ENCODE measurements around the gene CCDC126. TPM values are rescaled to one million over a fixed set of nuclear protein-coding genes. Genes with fewer than 3 reads are reported as not detected.

CCDC126 gene
- total RNA-seq, 8 experiments from 2014 or later: 10.3 to 28.9 (median 15.2) TPM

DNA sequence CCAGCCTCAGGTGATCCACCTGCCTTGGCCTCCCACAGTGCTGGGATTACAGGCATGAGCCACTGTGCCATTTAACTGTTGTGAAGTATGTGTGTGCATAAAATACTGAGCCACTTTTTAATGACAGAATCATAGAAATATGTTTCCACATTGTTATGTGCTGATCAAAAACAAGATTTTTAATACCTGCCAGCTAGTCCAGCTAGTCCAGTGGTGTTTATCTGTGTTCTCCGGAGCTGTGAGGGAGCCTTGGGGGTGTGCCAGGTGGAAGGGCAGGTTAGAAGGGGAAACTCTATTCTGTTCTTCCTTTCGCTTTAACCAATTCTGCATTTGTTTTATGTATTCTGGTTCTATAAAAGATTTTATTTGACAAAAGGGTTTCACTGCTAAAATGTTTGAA lies 89.8 kb downstream of the CCDC126 start:
- Histone ChIP-seq H3K4me1 (replicated peaks in 1 of 2) (peaks cover 0 to 6% of the 10 kb centered on the region in 2 donors), H3K27ac (no peak overlapping the region), H3K4me3 (no peak overlapping the region)
- ATAC-seq (replicated peaks in 6 of 8): no peak
- 88 to 100% (median 95%) methylated on average over 1 to 2 of the region's 2 CpGs; no CpG with 5 or more reads in 2 of the 10 experiments for WGBS, 10 experiments
- in situ Hi-C loops (cut with MboI; ENCODE audit: low pct_unique_long_range_greater_than_20kb in 2 of 9, low sequenced_read_pairs in 9 of 9, unreplicated experiment in 9 of 9): loop anchor here in 2 of 9 experiments (25.0 kb wide), 1 partner anchor 125 kb away; no protein-coding TSS in a partner anchor

DNA sequence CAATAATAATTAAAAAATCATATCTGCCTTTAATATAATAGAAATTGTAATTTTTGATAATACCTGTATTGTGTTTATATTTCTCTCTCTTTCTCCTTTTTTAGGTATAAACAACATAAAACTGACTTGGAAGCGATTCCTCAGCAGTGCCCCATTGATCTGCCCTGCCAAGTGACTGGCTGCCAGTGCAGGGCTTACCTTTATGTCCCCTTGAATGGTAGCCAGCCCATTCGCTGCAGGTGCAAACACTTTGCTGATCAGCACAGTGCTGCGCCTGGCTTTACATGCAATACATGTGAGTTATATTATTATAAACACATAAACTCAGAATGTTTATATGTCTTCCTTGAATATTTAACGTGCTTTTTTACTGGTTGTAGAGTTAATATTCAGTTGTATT lies 92.0 kb downstream of the CCDC126 start:
- no peak overlapping the region for H3K27ac ChIP-seq
- WGBS, 10 experiments: 44 to 100% (median 80%) methylated on average over 1 to 4 of the region's 4 CpGs; no CpG with 5 or more reads in 3 of the 10 experiments
- ATAC-seq (replicated peaks in 6 of 8): no peak
- H3K4me3 ChIP-seq: no peak overlapping the region
- in situ Hi-C loops (cut with MboI; ENCODE audit: low pct_unique_long_range_greater_than_20kb in 2 of 9, low sequenced_read_pairs in 9 of 9, unreplicated experiment in 9 of 9): loop anchor here in 2 of 9 experiments (25.0 kb wide), 1 partner anchor 127 kb away; no protein-coding TSS in a partner anchor
- no peaks in the 10 kb centered on the region for H3K4me1 ChIP-seq (replicated peaks in 1 of 2)

DNA sequence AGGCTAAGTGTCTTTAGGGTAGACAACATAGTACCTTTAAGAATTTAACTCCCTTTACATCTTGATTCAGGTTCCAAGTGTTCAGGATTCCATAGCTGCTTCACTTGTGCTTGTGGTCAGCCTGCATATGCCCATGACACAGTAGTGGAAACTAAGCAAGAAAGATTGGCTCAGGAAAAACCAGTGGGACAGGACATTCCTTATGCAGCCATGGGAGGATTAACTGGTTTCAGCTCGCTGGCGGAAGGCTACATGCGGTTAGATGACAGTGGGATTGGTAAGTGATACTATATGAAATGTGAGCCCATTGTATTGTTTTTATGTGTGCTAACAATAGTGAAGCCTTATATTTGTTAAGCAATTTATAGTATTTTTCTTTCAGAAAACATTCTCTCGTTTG lies 94.1 kb downstream of the CCDC126 start:
- in situ Hi-C loops (cut with MboI; ENCODE audit: low pct_unique_long_range_greater_than_20kb in 2 of 9, low sequenced_read_pairs in 9 of 9, unreplicated experiment in 9 of 9): loop anchor here in 2 of 9 experiments (25.0 kb wide), 1 partner anchor 129 kb away; no protein-coding TSS in a partner anchor
- ATAC-seq (replicated peaks in 6 of 8): no peak
- 55 to 100% (median 91%) methylated on average over 1 to 4 of the region's 4 CpGs for WGBS, 10 experiments
- H3K27ac ChIP-seq: no peak overlapping the region
- no peak overlapping the region for H3K4me3 ChIP-seq
- no peaks in the 10 kb centered on the region for H3K4me1 ChIP-seq (replicated peaks in 1 of 2)

DNA sequence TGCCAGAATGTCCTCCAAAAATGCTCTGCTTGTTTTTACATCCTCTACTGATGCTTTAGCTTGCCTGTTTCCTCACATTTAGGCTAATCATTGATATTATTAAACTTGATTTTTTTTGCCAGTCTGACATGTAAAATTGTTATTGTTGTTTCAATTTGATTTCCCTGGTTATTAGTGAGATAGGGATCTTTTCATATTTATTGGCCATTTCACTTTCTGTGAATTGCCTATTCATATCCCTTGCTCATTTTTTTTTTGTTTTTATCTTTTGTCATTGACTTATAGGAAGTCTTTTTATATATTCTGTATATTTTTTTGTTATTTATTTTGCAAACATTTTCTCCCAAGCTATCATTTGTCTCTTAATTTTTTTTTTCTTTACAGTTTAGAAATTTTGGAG lies 96.0 kb downstream of the CCDC126 start:
- in situ Hi-C loops (cut with MboI; ENCODE audit: low pct_unique_long_range_greater_than_20kb in 2 of 9, low sequenced_read_pairs in 9 of 9, unreplicated experiment in 9 of 9): loop anchor here in 2 of 9 experiments (25.0 kb wide), 1 partner anchor 131 kb away; no protein-coding TSS in a partner anchor
- ATAC-seq (replicated peaks in 6 of 8): no peak
- H3K27ac ChIP-seq: no peak overlapping the region
- no peaks in the 10 kb centered on the region for H3K4me1 ChIP-seq (replicated peaks in 1 of 2)
- H3K4me3 ChIP-seq: no peak overlapping the region

Other genes starting within 250 kb of the CCDC126 start
- 100 to 1,000 TPM in 1 of 8 experiments, 10 to 100 TPM in 7; 22.2 to 103 (median 31.4) TPM for gene IGF2BP3, start 126.9 kb upstream of the CCDC126 start, total RNA-seq
- 100 to 1,000 TPM in 3 of 8 experiments, 10 to 100 TPM in 5; 51.8 to 161 (median 74.6) TPM for gene TRA2A, start 65.4 kb upstream of the CCDC126 start, total RNA-seq
- 10 to 100 TPM in 5 of 8 experiments, 1 to 10 TPM in 3; 2.3 to 26.8 (median 18.9) TPM for gene FAM221A, start 82.8 kb downstream of the CCDC126 start, total RNA-seq
- 1 to 10 TPM in 2 of 8 experiments, under 1 TPM in 6; 0.20 to 5.6 (median 0.71) TPM for gene STK31, start 112.8 kb downstream of the CCDC126 start, total RNA-seq

Measured in motor neuron (in vitro differentiated cells).